Hepatocyte (in vitro differentiated cells): ENCODE results near the gene TIMMDC1. TPM values are rescaled to one million over a fixed set of nuclear protein-coding genes. Genes with fewer than 3 reads are reported as not detected.

Source experiments
- DNase-seq: peaks from one replicate; pipeline ENCODE4 v3.0.0-alpha.2; 2016; ENCODE audit warnings: low spot score
- H2AFZ ChIP-seq: fragments of 200-600 bp; sonication (generic); 2 replicates; pipeline ENCODE4 v1.6.0; 2016; ENCODE audit warnings: antibody characterized with exemption, mild to moderate bottlenecking
- H3K27ac ChIP-seq: fragments of 200-600 bp; sonication (generic); 2 replicates; pipeline ENCODE4 v1.5.1; 2016; ENCODE audit warnings: mild to moderate bottlenecking
- H3K27me3 ChIP-seq: fragments of 200-600 bp; sonication (generic); 2 replicates; pipeline ENCODE4 v1.6.1; 2016
- H3K36me3 ChIP-seq: fragments of 200-600 bp; sonication (generic); replicated peaks from 2 replicates; pipeline ENCODE4 v1.5.1; 2016; ENCODE audit warnings: low read depth; ENCODE audit not compliant: insufficient read depth
- H3K4me1 ChIP-seq: fragments of 200-600 bp; sonication (generic); 2 replicates; pipeline ENCODE4 v1.5.1; 2016; ENCODE audit warnings: mild to moderate bottlenecking, moderate library complexity; ENCODE audit not compliant: insufficient read depth
- H3K4me2 ChIP-seq: fragments of 200-600 bp; sonication (generic); 2 replicates; pipeline ENCODE4 v1.6.0; 2016
- H3K4me3 ChIP-seq: fragments of 200-600 bp; sonication (generic); 2 replicates; pipeline ENCODE4 v1.5.1; 2016; ENCODE audit warnings: mild to moderate bottlenecking
- H3K79me2 ChIP-seq: fragments of 200-600 bp; sonication (generic); 2 replicates; pipeline ENCODE4 v1.6.0; 2017; ENCODE audit warnings: mild to moderate bottlenecking
- H3K9me2 ChIP-seq: fragments of 200-600 bp; sonication (generic); replicated peaks from 2 replicates; pipeline ENCODE4 v1.6.0; 2017; ENCODE audit warnings: mild to moderate bottlenecking; ENCODE audit not compliant: insufficient read depth
- H3K9me3 ChIP-seq: fragments of 200-600 bp; sonication (generic); 2 replicates; pipeline ENCODE4 v1.5.1; 2016; ENCODE audit warnings: low read depth, mild to moderate bottlenecking
- H4K20me1 ChIP-seq: fragments of 200-600 bp; sonication (generic); 2 replicates; pipeline ENCODE4 v1.6.0; 2016; ENCODE audit warnings: mild to moderate bottlenecking; ENCODE audit not compliant: insufficient read depth, poor library complexity, severe bottlenecking
- EZH2 ChIP-seq: fragments of 200-600 bp; sonication (generic); IDR thresholded peaks from 2 replicates; pipeline ENCODE4 v1.6.1; 2016; ENCODE audit warnings: antibody characterized with exemption, mild to moderate bottlenecking, borderline replicate concordance
- EZH2phosphoT487 ChIP-seq: fragments of 200-600 bp; sonication (generic); IDR thresholded peaks from one replicate; pipeline ENCODE4 v1.6.1; 2018; ENCODE audit warnings: antibody characterized with exemption, mild to moderate bottlenecking, low read depth, moderate library complexity; ENCODE audit not compliant: unreplicated experiment, severe bottlenecking
- WGBS: methylation state at CpG from one replicate; pipeline ENCODE4 v1.1.6; 2016; ENCODE audit warnings: low lambda C conversion rate; ENCODE audit errors: missing lambda C conversion rate; 5-methylcytosine and 5-hydroxymethylcytosine counted together
- polyA plus RNA-seq: library from polyadenylated mRNA; unstranded; fragments of >200 nt; fragmentation: Nextera tagmentation; extraction: Ambion mirVana; gene quantifications from 2 replicates; pipeline ENCODE4 v1.2.1, GENCODE V29; 2016
- total RNA-seq: library from RNA; depleted of rRNA; stranded (reverse); fragments of >200 nt; gene quantifications from 2 replicates; pipeline ENCODE4 v1.2.3, GENCODE V29; 2014
- TF ChIP-seq, protein P1 (sequence below): fragments of 200-600 bp; sonication (generic); IDR thresholded peaks from 2 replicates; pipeline ENCODE4 v1.5.1; 2016; ENCODE audit warnings: antibody characterized with exemption, mild to moderate bottlenecking; ENCODE audit not compliant: poor library complexity

Gene TIMMDC1
- total and polyA plus RNA-seq, 2 experiments from 2014 or later, result 47.8 to 140 TPM

DNA sequence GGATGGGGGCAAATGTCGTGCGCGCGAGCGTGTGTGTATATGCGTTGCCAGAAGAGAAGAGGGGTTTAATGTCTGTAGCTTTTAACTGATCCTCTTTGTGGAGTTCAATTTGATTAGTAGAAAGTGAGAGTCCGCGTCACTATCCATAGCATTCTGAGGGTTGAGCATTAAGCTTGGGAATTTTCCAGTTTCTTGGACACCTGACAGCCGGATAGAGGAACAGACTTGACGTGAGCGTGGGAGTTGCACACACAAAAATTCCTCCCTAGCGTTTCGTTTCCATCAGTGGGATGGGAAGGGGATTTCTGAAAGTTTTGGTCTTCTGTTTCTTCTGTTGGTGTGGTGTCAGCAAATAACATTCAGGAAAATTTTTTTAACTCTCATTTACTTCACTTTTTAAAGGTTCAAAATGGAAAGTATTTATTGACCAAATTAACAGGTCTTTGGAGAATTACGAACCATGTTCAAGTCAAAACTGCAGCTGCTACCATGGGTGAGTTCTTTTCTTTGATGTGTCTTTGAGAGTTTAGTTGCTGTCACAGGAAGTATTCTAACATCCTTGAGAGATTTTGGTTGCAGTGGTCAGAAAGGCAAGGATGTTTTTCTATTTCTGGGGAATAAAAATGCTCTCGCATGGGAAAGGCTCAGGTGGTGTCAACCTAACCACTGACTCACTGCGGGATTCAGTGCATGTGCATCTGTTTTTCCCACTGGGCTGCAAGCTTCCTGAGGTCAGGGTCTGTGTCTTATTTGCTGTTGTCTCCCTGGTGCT is 28.7 kb upstream of the TIMMDC1 start:
- 11% methylated on average over 16 of the region's 16 CpGs for WGBS
- no peaks in the 10 kb centered on the region for H3K9me3 ChIP-seq
- peak overlapping the region; percentile 97 for H3K4me3 ChIP-seq
- peak overlapping the region; percentile 88 for H3K4me2 ChIP-seq
- no peaks in the 10 kb centered on the region for H3K36me3 ChIP-seq
- H2AFZ ChIP-seq, result peak overlapping the region; percentile 96
- no peaks in the 10 kb centered on the region for H4K20me1 ChIP-seq
- H3K27me3 ChIP-seq, result no peaks in the 10 kb centered on the region
- H3K27ac ChIP-seq, result peak overlapping the region; percentile 75
- TF ChIP-seq, protein P1, sequence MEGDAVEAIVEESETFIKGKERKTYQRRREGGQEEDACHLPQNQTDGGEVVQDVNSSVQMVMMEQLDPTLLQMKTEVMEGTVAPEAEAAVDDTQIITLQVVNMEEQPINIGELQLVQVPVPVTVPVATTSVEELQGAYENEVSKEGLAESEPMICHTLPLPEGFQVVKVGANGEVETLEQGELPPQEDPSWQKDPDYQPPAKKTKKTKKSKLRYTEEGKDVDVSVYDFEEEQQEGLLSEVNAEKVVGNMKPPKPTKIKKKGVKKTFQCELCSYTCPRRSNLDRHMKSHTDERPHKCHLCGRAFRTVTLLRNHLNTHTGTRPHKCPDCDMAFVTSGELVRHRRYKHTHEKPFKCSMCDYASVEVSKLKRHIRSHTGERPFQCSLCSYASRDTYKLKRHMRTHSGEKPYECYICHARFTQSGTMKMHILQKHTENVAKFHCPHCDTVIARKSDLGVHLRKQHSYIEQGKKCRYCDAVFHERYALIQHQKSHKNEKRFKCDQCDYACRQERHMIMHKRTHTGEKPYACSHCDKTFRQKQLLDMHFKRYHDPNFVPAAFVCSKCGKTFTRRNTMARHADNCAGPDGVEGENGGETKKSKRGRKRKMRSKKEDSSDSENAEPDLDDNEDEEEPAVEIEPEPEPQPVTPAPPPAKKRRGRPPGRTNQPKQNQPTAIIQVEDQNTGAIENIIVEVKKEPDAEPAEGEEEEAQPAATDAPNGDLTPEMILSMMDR, result no peak
- no peak for TF ChIP-seq EZH2
- no peaks in the 10 kb centered on the region for H3K9me2 ChIP-seq
- peaks cover 5% of the 10 kb centered on the region for H3K4me1 ChIP-seq
- DNase-seq, result peak; percentile 34
- H3K79me2 ChIP-seq, result peaks cover 7% of the 10 kb centered on the region

DNA sequence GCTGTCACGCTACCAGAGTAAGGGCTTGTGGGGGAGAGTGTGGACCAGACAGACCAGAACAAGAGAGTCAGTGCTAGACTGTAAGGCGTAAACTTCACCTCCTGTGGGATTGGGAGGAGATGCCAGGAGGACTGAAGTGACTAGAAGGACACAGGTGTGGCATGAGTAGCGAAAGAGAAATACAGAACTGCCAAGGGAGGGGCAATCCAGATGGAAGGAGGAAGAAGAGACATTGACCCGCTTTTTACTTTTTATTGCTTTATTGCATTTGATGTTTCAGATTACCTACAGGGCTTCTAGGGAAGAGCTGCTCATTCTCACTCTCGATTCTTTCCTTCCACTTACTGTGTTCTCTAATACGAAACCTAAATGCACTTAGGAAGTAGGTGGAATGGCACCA is 27.5 kb upstream of the TIMMDC1 start:
- Histone ChIP-seq H3K27me3 (no peaks in the 10 kb centered on the region), H3K9me2 (no peaks in the 10 kb centered on the region), H4K20me1 (no peaks in the 10 kb centered on the region), H3K79me2 (peaks cover 7% of the 10 kb centered on the region), H3K4me1 (peaks cover 5% of the 10 kb centered on the region), H3K9me3 (no peaks in the 10 kb centered on the region), H3K4me2 (no peak overlapping the region), H2AFZ (no peak overlapping the region), H3K27ac (no peak overlapping the region), H3K4me3 (no peak overlapping the region), H3K36me3 (no peaks in the 10 kb centered on the region)
- TF ChIP-seq EZH2 (no peak), EZH2phosphoT487 (no peak)
- TF ChIP-seq, protein P1, result no peak
- WGBS, result 93% methylated on average over 6 of the region's 6 CpGs
- DNase-seq, result no peak

DNA sequence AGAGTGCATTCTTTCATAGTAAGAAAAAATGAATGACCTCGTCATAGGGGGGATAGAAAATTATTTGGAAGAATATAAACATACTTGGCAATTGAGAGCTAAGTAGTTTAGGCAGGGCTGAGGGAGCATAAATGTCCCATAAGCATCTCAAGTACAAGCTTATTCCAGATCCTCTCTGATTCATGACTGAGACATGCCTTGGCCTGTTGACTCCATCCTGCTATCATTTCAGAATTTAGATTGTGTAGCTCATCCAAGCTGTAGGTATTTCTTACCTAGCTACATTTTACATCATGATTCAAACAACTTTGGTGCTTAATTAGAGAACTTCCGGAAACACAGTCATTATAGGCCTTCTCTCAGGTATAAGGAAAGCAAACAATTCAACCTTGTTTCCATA is 17.3 kb upstream of the TIMMDC1 start:
- H3K4me1 ChIP-seq, result no peaks in the 10 kb centered on the region
- H3K79me2 ChIP-seq, result no peaks in the 10 kb centered on the region
- H3K9me2 ChIP-seq, result no peaks in the 10 kb centered on the region
- DNase-seq, result no peak
- H3K36me3 ChIP-seq, result no peaks in the 10 kb centered on the region
- TF ChIP-seq EZH2 (no peak), EZH2phosphoT487 (no peak)
- TF ChIP-seq, protein P1, result no peak
- H3K9me3 ChIP-seq, result no peaks in the 10 kb centered on the region
- no peak overlapping the region for H3K4me2 ChIP-seq
- H3K4me3 ChIP-seq, result no peak overlapping the region
- H3K27me3 ChIP-seq, result no peaks in the 10 kb centered on the region
- 93% methylated on average over 2 of the region's 2 CpGs for WGBS
- no peak overlapping the region for H2AFZ ChIP-seq
- H3K27ac ChIP-seq, result no peak overlapping the region
- H4K20me1 ChIP-seq, result no peaks in the 10 kb centered on the region
